WTC11 (cell line): ENCODE measurements around the gene ALAS1. TPM values are rescaled to one million over a fixed set of nuclear protein-coding genes. Genes with fewer than 3 reads are reported as not detected.

Source experiments
- ATAC-seq: fragments of 200-7000 bp; cut with Tn5 transposase; 2 replicates; pipeline ENCODE4 v1.10.0; 2021; ENCODE audit warnings: mild to moderate bottlenecking, moderate library complexity
- CTCF ChIA-PET: fragments of 300-600 bp; sonication (Branson Sonifier 250); formaldehyde crosslinking; loops from one replicate; lab custom pipeline; 2021; ENCODE audit warnings: antibody characterized with exemption; lab: Charles Lee
- POLR2A ChIA-PET: fragments of 350-600 bp; sonication (Branson Sonifier 250); formaldehyde crosslinking; loops from one replicate; lab custom pipeline; 2021; ENCODE audit warnings: antibody characterized with exemption; lab: Charles Lee
- DNase-seq: peaks from one replicate; pipeline ENCODE4 v3.0.0; 2021; ENCODE audit warnings: low spot score
- H3K27ac Mint-ChIP-seq: 2 replicates; pipeline ENCODE4 v1.8.0; 2021; ENCODE audit warnings: mixed read lengths
- H3K27me3 Mint-ChIP-seq: 2 replicates; pipeline ENCODE4 v1.8.0; 2021; ENCODE audit warnings: low read depth, mild to moderate bottlenecking, moderate library complexity, mixed read lengths
- H3K36me3 Mint-ChIP-seq: 2 replicates; pipeline ENCODE4 v1.8.0; 2021; ENCODE audit warnings: mixed read lengths
- H3K4me1 Mint-ChIP-seq: 2 replicates; pipeline ENCODE4 v1.8.0; 2022; ENCODE audit warnings: mixed read lengths
- H3K4me3 Mint-ChIP-seq: 2 replicates; pipeline ENCODE4 v1.8.0; 2021; ENCODE audit warnings: mild to moderate bottlenecking, moderate library complexity, mixed read lengths
- H3K9me3 Mint-ChIP-seq: 2 replicates; pipeline ENCODE4 v1.8.0; 2021; ENCODE audit warnings: mixed read lengths
- ARID4B ChIP-seq: sonication (generic); formaldehyde crosslinking; IDR thresholded peaks from 2 replicates; pipeline ENCODE4 v1.8.0; 2023; ENCODE audit warnings: missing genetic modification reagents, mild to moderate bottlenecking, borderline replicate concordance
- ATF1 ChIP-seq: sonication (generic); formaldehyde crosslinking; IDR thresholded peaks from 2 replicates; pipeline ENCODE4 v1.8.1; 2023; ENCODE audit warnings: mild to moderate bottlenecking, moderate library complexity, missing genetic modification reagents
- ATF3 ChIP-seq: sonication (generic); formaldehyde crosslinking; conservative IDR thresholded peaks from 2 replicates; pipeline ENCODE4 v1.8.1; 2022; ENCODE audit warnings: mild to moderate bottlenecking, missing genetic modification reagents
- CTCF ChIP-seq: fragments of 200-600 bp; IDR thresholded peaks from 2 replicates; pipeline ENCODE4 v1.8.0; 2022; ENCODE audit warnings: antibody characterized with exemption
- E2F4 ChIP-seq: sonication (generic); formaldehyde crosslinking; IDR thresholded peaks from 2 replicates; pipeline ENCODE4 v1.8.1; 2022; ENCODE audit warnings: low read depth, mild to moderate bottlenecking, moderate library complexity, missing genetic modification reagents, borderline replicate concordance
- ELF4 ChIP-seq: sonication (generic); formaldehyde crosslinking; IDR thresholded peaks from 2 replicates; pipeline ENCODE4 v1.8.1; 2022; ENCODE audit warnings: low read depth, mild to moderate bottlenecking, moderate library complexity, missing genetic modification reagents
- EMX1 ChIP-seq: fragments of 250-450 bp; sonication (Bioruptor Pico); IDR thresholded peaks from 2 replicates; pipeline ENCODE4 v1.8.0; 2021; ENCODE audit warnings: mild to moderate bottlenecking
- GTF2I ChIP-seq: fragments of 250-450 bp; sonication (Bioruptor Pico); conservative IDR thresholded peaks from 2 replicates; pipeline ENCODE4 v1.4.0; 2021; ENCODE audit warnings: mild to moderate bottlenecking
- IRF1 ChIP-seq: sonication (generic); formaldehyde crosslinking; IDR thresholded peaks from 2 replicates; pipeline ENCODE4 v1.8.0; 2023; ENCODE audit warnings: missing genetic modification reagents
- NFE2L1 ChIP-seq: sonication (generic); formaldehyde crosslinking; IDR thresholded peaks from 2 replicates; pipeline ENCODE4 v1.8.1; 2023; ENCODE audit warnings: missing genetic modification reagents
- NR2C2 ChIP-seq: sonication (generic); formaldehyde crosslinking; IDR thresholded peaks from 2 replicates; pipeline ENCODE4 v1.8.0; 2022; ENCODE audit warnings: mild to moderate bottlenecking, missing genetic modification reagents
- NR3C1 ChIP-seq: sonication (generic); formaldehyde crosslinking; conservative IDR thresholded peaks from 2 replicates; pipeline ENCODE4 v1.8.1; 2023; ENCODE audit warnings: low read depth, mild to moderate bottlenecking, missing genetic modification reagents
- PREB ChIP-seq: sonication (generic); formaldehyde crosslinking; IDR thresholded peaks from 2 replicates; pipeline ENCODE4 v1.8.1; 2022; ENCODE audit warnings: mild to moderate bottlenecking, missing genetic modification reagents, moderate library complexity, borderline replicate concordance
- PRRX2 ChIP-seq: fragments of 250-450 bp; sonication (Bioruptor Pico); IDR thresholded peaks from 2 replicates; pipeline ENCODE4 v1.8.0; 2021; ENCODE audit warnings: mild to moderate bottlenecking
- RELA ChIP-seq: sonication (generic); formaldehyde crosslinking; IDR thresholded peaks from 2 replicates; pipeline ENCODE4 v1.8.1; 2022; ENCODE audit warnings: missing genetic modification reagents, mild to moderate bottlenecking, borderline replicate concordance
- TEAD1 ChIP-seq: sonication (generic); formaldehyde crosslinking; IDR thresholded peaks from 2 replicates; pipeline ENCODE4 v1.8.0; 2022; ENCODE audit warnings: mild to moderate bottlenecking, missing genetic modification reagents
- ZNF138 ChIP-seq: sonication (generic); formaldehyde crosslinking; conservative IDR thresholded peaks from 2 replicates; pipeline ENCODE4 v1.8.1; 2022; ENCODE audit warnings: mild to moderate bottlenecking, moderate library complexity, missing genetic modification reagents
- ZNF317 ChIP-seq: sonication (generic); formaldehyde crosslinking; IDR thresholded peaks from 2 replicates; pipeline ENCODE4 v1.8.1; 2023; ENCODE audit warnings: low read depth, mild to moderate bottlenecking, moderate library complexity, missing genetic modification reagents, borderline replicate concordance
- ZNF423 ChIP-seq: fragments of 250-450 bp; sonication (Bioruptor Pico); IDR thresholded peaks from 2 replicates; pipeline ENCODE4 v2.1.2; 2022; ENCODE audit warnings: mild to moderate bottlenecking, moderate library complexity
- total RNA-seq: library from RNA; stranded (reverse); gene quantifications from 3 replicates; pipeline ENCODE4 v1.2.3, GENCODE V29; 2021

ALAS1 gene
- total RNA-seq, 1 experiment from 2014 or later, result 39.1 TPM

GRCh38 chr3:52183786-52184445 lies 14.0 kb upstream of the ALAS1 start:
- ATAC-seq (no peak), DNase-seq (no peak)
- ChIA-PET POLR2A (no interaction called here), CTCF (interaction anchor here (1.0 to 1.2 kb wide), 4 partner anchors 13 to 201 kb away, joined by 3 to 4 read pairs (median 4); no protein-coding TSS in a partner anchor)
- Mint-ChIP-seq H3K4me1 (peaks cover 5% of the 10 kb centered on the region; the same call in 1 of the 2 replicates), H3K4me3 (no peak overlapping the region), H3K9me3 (peaks cover 3% of the 10 kb centered on the region; the same call in 1 of the 2 replicates), H3K27me3 (no peaks in the 10 kb centered on the region), H3K36me3 (no peaks in the 10 kb centered on the region), H3K27ac (no peak overlapping the region)
- no peak for TF ChIP-seq RELA
- no peak for TF ChIP-seq ARID4B (CRISPR knock-in tag)
- TF ChIP-seq GTF2I (CRISPR knock-in tag), result no peak
- no peak for TF ChIP-seq CTCF
- TF ChIP-seq NR2C2 (CRISPR knock-in tag), result no peak
- no peak for TF ChIP-seq TEAD1 (CRISPR knock-in tag)
- TF ChIP-seq ZNF138 (CRISPR knock-in tag), result no peak
- no peak for TF ChIP-seq NFE2L1
- no peak for TF ChIP-seq EMX1 (CRISPR knock-in tag)
- no peak for TF ChIP-seq ATF1
- no peak for TF ChIP-seq PRRX2 (CRISPR knock-in tag)

GRCh38 chr3:52184690-52185089 lies 13.3 kb upstream of the ALAS1 start:
- Mint-ChIP-seq H3K4me3 (no peak overlapping the region), H3K36me3 (no peaks in the 10 kb centered on the region), H3K9me3 (peaks cover 3% of the 10 kb centered on the region; the same call in 1 of the 2 replicates), H3K27ac (no peak overlapping the region), H3K4me1 (peaks cover 5% of the 10 kb centered on the region; the same call in 1 of the 2 replicates), H3K27me3 (no peaks in the 10 kb centered on the region)
- TF ChIP-seq ELF4 (CRISPR knock-in tag), result no peak
- TF ChIP-seq IRF1 (CRISPR knock-in tag), result no peak
- no peak for TF ChIP-seq ZNF423
- TF ChIP-seq NFE2L1, result no peak
- TF ChIP-seq ZNF317, result no peak
- no peak for TF ChIP-seq ATF3
- TF ChIP-seq E2F4, result no peak
- TF ChIP-seq NR3C1, result no peak
- TF ChIP-seq PREB (CRISPR knock-in tag), result no peak
- no peak for TF ChIP-seq TEAD1 (CRISPR knock-in tag)
- DNase-seq (no peak), ATAC-seq (no peak)
- ChIA-PET POLR2A (no interaction called here), CTCF (interaction anchor here (1.0 kb wide), 1 partner anchor 201 kb away, joined by 3 read pairs; no protein-coding TSS in a partner anchor)
